Erythroblast (primary cell): Measurements from ENCODE around the gene PTTG1IP2.

Experiments
- GATA1 ChIP-seq: IDR thresholded peaks from 2 replicates; pipeline ENCODE4 v1.6.1; 2011; ENCODE audit warnings: low read depth, mild to moderate bottlenecking, control low read depth, low read length, moderate library complexity
- POLR2A ChIP-seq: IDR thresholded peaks from 2 replicates; pipeline ENCODE4 v1.6.1; 2011; ENCODE audit warnings: mild to moderate bottlenecking, low read length

DNA sequence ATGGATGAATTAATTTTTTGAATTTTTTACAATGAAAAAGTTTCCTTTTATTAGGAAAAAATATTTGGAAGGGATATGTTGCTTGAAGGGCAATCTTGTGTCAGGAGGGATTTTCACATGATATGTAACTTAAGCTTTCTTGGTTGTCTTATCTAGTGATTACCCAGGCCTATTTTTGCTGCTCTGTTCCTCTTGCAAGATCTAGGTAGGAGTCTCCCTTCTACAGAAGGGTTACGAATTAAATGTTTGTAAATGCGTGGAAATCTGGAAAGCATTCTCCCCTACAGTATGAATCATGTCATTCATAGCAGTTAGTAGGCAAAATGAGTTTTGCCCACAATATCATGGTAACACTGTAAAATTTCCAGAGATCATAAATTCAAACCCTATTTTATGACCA lies 69.0 kb downstream of the PTTG1IP2 start:
- no peak for TF ChIP-seq POLR2A
- no peak for TF ChIP-seq GATA1
